ENCODE data around the gene IRF1.
A peak's percentile ranks its signal among the peaks of the same experiment; 100 is the strongest.
"Not testable (repeated sequence)": the region's sequence is repeated elsewhere in the genome, so short reads cannot be mapped to it uniquely, and the experiment has no call there.

IRF1 gene

DNA sequence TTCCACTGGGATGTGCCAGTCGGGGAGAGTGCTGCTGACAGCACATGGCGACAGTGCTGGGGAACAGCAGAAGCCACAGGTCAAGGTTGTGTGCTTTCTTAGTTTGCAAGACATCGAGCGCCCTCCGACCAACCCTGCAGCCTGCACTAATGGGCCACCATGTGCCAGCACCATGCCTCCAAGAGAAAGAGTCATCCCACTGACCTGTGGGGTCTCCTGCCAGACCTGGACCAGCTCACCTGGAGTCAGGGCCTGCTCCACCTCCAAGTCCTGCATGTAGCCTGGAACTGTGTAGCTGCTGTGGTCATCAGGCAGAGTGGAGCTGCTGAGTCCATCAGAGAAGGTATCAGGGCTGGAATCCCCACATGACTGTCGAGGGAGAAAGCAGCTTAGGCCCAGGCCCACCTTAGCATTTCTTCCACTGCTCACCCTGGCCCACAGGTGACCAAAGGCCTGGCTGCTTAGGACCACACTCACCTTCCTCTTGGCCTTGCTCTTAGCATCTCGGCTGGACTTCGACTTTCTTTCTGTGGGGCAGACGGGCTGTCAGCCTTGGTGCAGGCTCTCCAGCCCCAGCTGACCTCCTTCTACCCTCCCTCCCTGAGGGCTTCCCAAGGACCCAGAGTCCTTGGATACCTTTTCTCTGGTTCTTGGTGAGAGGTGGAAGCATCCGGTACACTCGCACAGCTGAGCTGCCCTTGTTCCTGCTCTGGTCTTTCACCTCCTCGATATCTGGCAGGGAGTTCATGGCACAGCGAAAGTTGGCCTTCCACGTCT is 4.1 kb downstream of the IRF1 start:
- no peak for DNase-seq

DNA sequence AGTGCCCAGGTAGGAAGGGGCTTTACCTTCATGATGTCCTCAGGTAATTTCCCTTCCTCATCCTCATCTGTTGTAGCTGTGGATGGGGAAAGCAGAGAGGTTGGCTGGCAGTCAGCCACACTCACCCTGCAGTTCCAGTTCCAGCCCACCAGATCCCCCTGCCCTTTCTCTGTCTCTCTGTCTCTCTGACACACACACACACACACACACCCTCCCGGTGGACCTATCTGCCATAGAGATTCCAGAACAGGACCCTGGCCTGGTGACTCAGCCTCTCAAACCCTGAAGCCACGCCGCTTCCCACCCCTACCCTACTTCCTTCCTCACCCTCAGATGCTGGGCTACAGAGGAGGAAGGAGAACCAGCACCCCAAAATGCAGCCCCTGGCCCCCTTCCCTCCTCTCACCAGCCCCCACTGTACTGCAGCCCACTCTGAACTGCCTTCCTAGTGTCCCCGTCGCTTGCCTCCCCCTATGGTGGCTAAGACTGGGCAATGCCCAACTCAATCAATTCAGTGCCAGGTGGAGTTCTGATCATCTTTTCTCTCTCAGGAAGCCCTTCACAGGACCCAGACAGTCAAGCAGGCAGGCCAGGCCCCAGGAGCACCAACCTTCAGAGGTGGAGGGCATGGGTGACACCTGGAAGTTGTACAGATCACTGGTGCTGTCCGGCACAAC is 4.8 kb downstream of the IRF1 start:
- no peak for DNase-seq

DNA sequence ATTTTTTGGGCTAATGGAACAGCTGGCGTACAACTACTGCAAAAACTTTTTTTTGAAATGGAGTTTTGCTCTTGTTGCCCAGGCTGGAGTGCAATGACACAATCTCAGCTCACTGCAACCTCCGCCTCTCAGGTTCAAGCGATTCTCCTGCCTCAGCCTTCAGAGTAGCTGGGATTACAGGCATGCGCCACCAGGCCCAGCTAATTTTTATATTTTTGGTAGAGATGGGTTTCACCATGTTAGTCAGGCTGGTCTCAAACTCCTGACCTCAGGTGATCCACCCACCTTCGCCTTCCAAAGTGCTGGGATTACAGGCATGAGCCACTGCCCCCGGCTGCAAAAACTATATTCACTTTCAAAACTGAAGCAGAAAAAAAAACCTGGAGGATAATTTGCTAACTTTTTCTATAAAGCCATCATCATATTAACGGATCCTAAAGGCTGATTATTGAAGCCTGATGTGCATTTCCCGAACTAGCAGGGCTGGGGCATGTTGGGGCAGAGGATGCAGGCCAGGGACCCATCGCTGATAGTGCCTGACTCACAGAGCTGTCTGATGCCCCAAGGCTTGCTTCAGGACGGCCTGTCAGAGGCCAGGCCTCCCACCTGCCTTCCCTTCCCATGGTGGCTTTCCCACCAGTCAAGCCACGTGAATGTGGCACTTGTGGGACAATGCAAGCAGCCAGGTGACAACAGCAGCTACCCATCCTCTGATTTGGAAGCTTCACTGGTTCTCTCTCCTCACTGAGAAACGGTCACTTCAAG is 5.5 kb downstream of the IRF1 start:
- not testable (repeated sequence) for DNase-seq

DNA sequence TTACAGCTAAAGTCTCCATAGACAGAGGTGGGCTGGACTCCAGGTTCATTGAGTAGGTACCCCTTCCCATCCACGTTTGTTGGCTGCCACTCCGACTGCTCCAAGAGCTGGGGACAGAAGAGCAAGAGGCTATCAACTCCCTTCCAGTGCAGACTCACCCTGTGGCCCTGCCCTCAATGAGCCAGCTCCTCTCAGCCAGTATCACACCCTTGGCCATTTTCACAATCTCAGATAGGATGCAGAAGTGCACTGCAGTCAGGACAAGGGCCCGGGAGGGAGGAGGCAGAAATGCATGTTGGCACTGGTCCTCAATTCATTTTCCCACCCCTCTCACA is 6.2 kb downstream of the IRF1 start:
- no peak for DNase-seq

DNA sequence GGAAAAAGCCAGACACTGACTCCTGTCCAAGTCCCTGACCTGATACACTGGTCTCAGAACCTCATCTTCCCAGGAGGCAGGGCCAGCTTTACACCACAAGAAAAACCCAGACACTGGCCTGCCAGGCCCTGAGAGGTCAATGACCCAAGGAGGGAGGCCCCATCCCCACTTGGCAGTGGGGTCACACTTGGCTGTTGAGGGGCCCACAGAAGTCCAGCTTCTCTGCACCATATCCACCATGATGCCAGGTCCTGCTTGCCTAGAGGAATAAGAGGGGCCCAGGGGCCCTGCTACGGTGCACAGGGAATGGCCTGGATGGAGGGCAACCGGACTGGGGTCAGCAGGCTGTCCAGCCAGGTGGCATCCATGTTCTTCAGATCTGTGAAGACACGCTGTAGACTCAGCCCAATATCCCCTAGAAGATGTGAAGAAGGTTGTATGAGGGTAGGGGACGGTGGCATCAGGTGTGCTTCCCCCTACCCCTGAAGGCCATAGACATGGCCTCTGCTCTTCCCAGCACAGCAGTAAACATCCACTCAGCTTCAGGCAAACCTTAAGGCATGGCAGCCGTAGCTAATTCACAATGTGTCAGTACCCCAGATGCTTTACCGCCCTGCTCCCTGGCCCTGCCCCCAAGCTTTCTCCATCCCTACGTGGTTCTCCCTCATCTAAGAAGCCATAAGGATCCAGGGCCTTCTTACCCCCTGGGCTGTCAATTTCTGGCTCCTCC is 6.7 kb downstream of the IRF1 start:
- no peak for DNase-seq

DNA sequence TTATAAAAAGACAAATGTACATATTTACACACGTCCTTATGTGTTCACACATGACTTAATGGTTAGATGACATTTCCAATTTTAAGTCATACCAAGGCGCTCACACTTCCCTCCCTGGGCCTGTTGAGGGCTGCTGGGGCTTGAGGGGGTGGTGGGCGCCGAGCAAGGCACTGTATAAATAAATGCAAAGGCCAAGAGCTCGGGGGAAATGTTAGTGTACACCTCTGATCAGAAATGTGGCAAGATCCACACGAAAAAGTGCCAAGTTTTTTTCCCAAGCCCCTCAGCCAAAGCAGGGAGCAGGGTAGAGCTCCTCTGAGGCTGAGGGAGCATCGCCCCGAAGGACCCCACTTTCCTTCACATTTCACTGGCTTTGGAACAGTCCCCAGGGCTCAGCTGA is 7.5 kb downstream of the IRF1 start:
- DNase-seq, result no peak

DNA sequence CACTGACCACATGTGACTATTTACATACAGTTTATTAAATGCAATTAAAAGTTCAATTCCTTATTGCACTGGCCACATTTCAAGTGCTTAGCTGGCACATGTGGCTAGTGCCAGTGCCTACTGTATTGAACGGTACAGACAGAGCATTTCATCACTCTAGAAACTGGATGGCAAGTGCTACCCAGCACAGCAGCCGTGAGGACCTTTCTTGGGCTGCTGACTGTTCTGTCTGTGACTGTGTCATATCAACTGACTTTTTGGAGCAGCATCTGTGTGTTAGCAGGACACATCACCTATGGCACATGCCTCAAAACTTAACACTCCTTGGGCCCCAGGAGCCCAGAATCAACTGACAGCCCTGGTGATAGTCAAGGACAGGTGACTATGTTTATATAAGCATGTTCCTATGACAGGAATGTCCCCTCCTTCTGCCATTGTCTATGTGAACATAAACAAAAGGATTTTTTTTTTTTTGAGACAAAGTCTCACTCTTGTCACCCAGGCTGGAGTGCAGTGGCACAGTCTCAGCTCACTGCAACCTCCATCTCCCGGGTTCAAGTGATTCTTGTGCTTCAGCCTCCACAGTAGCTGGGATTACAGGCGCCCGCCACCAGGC is 8.9 kb downstream of the IRF1 start:
- no peak for DNase-seq

DNA sequence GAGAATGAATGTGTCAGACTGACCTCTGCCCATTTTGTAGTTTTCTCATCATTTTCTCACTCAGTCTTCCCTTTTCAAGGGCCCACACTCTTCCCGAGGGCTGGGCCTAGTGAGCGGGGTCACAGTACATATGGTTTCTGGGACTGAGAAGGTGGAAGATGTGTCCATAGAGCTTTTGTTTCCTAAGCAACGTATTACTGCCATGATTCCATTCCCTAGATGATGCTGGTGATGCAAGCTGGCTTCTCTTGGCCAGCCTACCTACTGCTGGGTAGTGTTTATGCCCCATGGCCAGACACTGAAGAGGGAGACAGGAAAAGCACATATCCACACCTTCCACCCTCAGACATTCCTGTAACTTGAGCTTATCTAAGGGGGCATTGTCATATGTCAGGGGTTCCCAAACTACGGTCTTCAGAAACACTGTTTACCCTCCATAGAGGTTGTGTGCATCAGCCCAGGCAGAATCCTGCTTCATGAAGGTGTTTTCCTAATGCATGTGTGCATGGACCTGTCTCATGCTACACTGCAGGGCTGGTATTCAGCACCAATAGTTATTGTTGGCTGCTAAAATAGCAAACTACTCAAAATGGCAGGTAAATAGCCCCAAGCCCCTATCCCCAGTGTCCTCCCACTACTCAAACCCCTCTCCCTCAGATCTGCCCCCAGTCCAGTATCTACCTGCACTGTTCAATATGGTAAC is 9.5 kb downstream of the IRF1 start:
- DNase-seq, result no peak

DNA sequence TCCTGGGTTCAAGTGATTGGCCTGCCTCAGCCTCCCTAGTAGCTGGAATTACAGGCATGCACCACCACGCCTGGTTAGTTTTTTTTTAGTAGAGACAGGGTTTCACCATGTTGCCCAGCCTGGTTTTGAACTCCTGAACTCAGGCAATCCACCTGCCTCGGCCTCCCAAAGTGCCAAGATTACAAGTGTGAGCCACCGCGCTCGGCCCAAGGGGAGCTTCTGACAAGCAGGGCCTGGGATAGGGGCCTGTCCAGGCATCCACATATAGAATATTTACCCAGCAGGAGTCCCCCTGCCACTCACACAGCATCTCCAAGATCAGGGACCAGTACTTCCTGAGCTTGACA is 10.1 kb downstream of the IRF1 start:
- DNase-seq, result no peak

DNA sequence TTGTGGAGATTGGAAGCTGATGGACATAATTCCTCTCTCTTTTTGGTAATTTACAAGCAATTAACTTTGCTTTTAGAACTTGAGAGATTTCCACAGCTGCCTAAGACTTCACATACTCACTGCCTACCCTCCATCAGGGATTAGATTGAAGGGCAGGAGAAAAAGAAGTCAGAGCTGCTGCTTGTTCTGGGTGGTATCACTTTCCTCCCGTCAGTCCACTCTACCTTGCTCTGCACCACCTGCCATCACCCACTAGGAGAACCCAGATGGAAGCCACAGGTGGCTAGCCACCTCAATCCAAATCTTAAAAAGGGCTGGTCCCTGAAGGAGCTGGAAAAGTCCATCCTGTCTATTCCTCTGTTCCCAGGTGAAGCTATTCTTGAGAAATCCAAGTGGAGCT is 10.5 kb downstream of the IRF1 start:
- no peak for DNase-seq

DNA sequence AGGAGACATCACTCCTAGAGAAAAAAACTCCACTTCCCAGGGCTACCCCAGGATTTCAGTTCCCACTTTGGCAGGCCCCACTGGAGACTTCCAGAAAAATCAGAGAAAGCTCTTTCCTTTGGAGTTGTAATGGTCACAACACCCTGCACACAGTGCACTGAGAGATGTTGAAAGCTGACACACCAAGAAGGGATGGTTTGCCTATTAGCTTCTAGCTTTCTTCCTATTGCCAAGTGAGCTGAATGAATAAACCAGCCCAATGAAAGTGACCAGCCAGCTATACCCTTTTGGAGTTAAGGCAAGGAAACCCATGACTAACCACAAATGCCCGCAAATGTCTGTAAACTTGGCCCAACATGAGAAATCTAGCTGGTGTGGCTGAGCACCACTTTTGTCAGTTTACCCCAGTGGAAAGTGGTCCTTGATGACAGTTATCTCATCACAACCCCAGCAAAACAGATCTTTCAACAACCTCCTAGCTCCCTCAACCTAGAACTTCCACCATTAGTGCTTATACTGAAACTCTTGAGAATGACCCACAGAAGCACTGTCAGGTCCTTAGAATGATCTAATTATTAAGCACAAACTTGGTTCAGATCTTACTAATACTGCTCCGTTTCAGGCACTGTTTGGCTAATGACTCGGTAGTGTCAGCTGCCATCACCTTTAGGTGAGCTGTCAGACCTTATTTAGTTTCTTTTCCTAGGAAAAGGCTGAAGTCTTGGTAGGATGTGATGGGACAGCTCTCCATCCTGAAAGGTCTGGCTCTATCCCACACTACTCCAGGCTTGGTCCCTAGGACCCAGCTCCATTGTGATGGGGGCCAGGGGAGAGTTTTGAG is 11.2 kb downstream of the IRF1 start:
- DNase-seq, result peak; percentile 47

DNA sequence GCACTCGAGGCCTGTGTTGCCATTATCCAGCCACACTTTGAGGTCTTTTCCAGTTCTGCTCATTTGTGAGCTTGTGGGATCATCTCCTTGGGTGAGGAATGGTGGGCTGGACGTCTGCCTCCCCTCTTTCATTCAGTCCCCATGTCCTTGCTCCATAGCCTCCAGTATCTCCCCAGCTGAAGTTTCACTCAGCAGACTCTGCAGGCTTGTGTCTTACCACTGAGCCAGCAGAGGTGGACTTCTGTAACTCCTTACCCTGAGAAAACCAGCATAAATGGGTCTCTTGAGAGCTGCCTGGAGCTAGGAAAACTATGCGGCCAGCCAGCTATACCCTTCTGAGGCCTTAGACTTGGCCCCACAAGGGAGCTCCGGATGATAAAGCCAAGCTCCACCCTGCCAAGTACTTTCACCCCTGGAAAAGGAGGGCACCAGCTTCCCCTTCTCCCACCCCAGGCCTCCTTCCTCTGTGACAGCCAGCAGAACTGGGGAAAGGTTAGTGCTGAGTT is 12.2 kb downstream of the IRF1 start:
- DNase-seq, result no peak

DNA sequence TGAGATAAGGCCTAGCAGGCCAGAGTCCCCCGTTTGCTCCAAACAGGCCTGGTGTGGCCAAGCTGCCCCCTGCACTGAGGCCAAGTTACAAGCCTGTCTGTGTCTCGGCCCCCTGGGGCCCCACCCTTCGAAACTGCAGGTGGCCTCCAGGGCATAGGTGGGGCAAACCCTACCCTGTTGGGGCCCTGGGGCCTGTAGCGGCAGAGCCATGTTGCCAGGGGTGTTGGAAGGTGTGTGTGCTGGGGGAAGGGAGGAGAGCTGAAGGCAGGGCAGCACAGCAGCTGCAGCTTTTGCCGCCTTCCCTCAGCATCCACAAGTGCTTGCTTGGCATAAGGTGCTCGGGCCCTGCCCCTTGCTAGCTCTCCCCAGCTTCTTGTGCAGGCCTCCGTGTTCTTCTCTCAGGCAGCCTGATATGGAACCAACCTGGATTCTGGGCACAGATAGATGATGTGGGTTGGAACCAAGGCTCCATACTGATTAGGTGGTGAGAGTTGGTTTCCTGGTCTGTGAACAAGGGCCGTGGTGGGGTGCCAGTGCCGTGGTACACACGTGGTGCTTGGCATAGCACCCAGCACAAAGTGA is 12.7 kb downstream of the IRF1 start:
- no peak for DNase-seq

DNA sequence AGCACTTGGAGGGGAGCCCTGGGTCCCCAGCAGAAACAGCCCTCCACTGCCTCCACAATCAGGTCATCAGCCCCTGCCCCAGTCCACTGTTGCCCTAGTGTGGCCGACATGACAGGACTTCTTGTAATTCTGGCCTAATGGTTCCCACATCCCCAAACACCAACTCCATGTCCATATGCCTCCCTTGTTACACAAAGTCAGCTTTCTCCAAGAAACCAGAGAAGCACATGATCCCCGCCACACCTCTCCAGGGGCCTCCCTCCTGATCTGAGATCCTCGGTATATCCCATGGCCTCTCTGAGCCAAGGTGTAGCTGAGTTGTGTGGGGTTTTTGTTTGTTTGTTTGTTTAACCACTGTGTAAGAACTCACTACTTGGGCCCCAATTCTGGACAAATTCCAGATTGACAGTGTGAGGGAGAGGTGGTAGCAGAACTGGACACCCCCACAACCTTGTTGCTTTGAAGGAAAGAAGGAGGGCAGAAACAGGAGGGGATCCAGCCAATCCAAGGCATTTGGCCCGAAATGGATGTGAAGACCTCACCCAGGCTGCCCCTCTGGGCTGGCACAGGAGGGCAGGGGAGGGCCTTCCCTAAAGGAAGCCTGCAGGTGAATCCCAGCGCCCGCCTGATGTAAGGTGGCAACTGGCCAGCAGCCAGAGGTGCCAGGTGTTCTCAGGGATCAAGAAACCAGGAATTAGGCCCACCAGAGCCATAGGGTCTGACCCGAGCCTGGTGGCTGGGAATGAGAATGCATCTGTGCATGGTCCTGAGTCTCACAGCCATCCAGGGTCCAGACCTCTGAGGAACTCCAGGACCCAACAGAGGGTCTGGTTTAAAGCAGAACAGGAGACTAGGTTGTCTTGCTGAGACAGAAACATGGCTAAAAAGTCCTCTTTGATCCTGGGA is 13.4 kb downstream of the IRF1 start:
- DNase-seq, result no peak

DNA sequence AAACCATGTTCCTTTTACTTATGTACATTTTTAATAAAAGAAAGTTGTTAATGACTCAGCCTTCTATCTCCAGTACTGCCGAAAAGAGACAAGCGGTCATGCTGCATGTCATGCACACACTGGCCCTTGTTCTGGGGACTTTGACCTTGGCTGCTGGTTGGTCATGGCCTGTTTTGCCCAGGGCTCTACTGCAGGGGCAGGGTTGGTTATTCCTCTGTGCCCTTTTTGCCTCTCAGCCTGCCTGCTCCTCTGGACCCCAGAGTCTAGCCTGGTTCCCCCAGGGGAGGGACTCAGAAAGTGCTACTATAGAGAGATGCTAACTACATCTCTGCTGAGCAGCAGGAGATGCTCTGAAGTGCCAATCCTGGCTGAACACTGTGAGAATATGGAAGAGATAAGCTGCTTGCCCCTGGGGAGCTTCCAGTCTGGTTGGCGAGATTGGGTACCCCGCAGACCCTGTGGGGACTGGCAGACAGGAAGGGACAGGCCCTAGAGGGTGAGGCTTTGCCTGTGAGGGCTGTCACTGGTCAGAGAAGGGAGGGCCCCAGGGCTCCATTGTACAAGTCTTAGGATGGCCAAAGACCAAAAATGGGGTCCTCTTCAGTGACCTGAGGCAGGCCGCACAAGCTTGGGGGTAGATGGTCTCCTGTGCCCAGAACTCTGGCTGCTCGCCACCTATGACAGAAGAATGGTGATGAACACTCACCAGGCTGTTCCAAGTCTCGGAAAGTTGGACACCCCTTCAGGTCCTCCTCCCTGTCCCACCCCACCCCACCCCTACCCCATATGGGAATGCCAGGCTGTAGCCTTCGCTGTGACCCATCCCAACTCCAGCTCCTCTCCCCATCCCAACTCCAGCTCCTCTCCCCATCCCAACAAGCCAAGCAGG is 14.3 kb downstream of the IRF1 start:
- no peak for DNase-seq

DNA sequence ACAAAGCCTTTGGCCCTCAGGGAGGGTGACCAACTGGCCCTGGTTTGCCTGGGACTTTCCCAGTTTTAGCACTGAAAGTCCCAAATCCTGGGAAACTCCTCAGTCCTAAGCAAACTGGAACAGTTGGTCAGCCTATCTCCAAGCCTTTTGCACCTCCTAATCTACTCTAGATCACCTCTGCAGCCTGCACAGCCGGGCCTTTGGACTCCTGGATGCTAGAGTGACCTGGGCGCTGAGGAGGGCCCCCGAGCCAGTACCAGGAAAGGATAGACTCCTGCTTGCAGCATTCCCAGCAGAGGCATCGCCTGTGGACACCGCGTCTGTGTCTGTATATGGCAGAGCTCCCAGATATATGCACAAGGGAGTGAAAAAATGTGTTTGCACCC is 15.1 kb downstream of the IRF1 start:
- DNase-seq, result no peak

DNA sequence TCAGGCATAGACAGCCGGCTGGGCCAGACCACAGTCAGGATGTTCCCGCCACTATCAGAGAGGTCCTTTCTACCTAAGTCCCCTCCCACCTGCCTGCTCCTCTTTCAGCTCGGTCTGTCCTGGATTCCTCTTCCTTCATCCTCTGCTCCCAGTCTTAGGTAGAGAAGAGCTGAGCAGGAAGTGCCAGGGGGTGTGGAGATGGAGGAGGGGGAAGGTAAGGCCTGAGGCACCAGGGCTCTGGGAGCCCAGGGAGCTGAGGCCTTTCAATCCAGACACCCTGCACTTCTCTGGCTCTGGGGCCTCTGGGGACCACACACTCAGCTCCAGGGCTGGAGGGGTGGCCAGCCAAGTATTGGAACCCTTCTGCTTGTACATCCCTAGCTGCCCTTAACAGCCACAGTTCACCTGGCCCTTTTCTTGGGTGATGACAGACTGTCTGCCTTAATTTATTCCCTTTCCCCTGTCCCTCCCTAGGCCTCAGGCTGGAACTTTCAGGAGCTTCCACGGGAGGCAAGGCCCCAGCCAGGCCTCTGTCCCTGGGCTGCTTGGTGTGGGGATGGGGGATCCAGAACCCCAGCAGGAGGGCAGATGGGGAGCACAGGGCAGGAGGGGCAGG is 15.6 kb downstream of the IRF1 start:
- no peak for DNase-seq

DNA sequence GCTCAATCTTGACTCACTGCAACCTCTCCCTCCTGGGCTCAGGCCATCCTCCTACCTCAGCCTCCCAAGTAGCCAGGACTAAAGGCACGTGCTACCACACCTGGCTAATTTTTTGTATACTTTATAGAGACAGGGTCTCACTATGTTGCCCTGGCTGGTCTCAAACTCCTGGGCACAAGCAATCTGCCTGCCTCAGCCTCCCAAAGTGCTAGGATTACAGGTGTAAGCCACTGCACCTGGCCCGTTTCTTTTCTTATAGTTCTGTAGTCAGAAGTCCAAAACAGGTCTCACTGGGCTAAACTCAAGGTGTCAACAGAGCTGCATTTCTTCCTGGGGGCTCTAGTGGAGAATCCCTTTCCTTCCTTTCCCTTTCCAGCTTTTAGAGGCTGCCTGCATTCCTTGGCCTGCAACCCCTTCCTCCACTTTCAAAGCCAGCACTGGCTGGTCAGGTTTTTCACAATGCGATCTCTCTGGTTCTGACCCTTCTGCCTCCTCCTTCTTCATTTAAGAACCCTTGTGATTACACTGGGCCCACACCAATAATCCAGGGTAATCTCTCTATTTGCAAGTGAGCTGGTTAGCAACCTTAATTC is 16.3 kb downstream of the IRF1 start:
- DNase-seq, result no peak

All from activated CD4-positive, alpha-beta T cell treated with anti-CD3 and anti-CD28 coated beads, Interleukin-2, amount 50 U/mL, for 16 hours (primary cell).